Suprapubic skin (tissue), 3 donors: ENCODE data around the gene DES.

Source experiments
- CTCF ChIP-seq, 2 donors: fragments of 200-600 bp in 1 of 2; fragments of 450-650 bp in 1 of 2; sonication (generic) in 1 of 2; IDR thresholded peaks; one replicate each; pipeline ENCODE4 v1.5.1; 2016 to 2019; ENCODE audit warnings: antibody characterized with exemption in 2 of 2, mild to moderate bottlenecking in 1 of 2, moderate library complexity in 1 of 2
- POLR2AphosphoS5 ChIP-seq, 3 donors: sonication (generic); formaldehyde crosslinking; IDR thresholded peaks; one replicate each; pipeline ENCODE4 v1.6.1; 2017; ENCODE audit warnings: antibody characterized with exemption in 3 of 3

- TF ChIP-seq CTCF (IDR thresholded peaks at IDR 0.05) (no peak), POLR2AphosphoS5 (IDR thresholded peaks at IDR 0.05) (no peak)
Measured at GRCh38 chr2:219404291-219404910, 13.8 kb upstream of the DES start.
